K562 (cell line): Measurements from ENCODE around the gene STX12. TPM values are rescaled to one million over a fixed set of nuclear protein-coding genes. Genes with fewer than 3 reads are reported as not detected.

Experiments used
- ARID2 ChIP-seq: fragments of 450-650 bp; IDR thresholded peaks from 2 replicates; pipeline ENCODE4 v1.6.1; 2017; ENCODE audit warnings: antibody characterized with exemption, mild to moderate bottlenecking
- CTBP1 ChIP-seq: fragments of 450-650 bp; IDR thresholded peaks from 2 replicates; pipeline ENCODE4 v1.6.1; 2016; ENCODE audit warnings: borderline replicate concordance
- ERF ChIP-seq: fragments of 450-650 bp; formaldehyde crosslinking; IDR thresholded peaks from 2 replicates; pipeline ENCODE4 v1.4.0; 2020; ENCODE audit warnings: mild to moderate bottlenecking, mixed read lengths
- MYC ChIP-seq, 2 experiments: fragments of 250-450 bp in 1 of 2; sonication (Bioruptor Pico) in 1 of 2; IDR thresholded peaks; 2 replicates each; pipeline versions ENCODE4 v1.5.1 to v1.6.1; 2012 to 2021; ENCODE audit warnings: low read depth in 2 of 2, borderline replicate concordance in 1 of 2, improper control_type of control experiment in 1 of 2, low read length in 1 of 2, mild to moderate bottlenecking in 1 of 2, moderate library complexity in 1 of 2
- RBFOX2 ChIP-seq: fragments of 200-400 bp; formaldehyde crosslinking; IDR thresholded peaks from 2 replicates; pipeline ENCODE4 v1.6.1; 2017; ENCODE audit warnings: low read depth, mild to moderate bottlenecking, low read length, moderate library complexity
- RREB1 ChIP-seq: fragments of 250-450 bp; sonication (Bioruptor Pico); IDR thresholded peaks from 2 replicates; pipeline ENCODE4 v1.4.0; 2020
- SUPT5H ChIP-seq: fragments of 450-650 bp; IDR thresholded peaks from 2 replicates; pipeline ENCODE4 v1.6.1; 2016
- TEAD1 ChIP-seq, 2 experiments: fragments of 450-650 bp in 1 of 2; sonication (generic) in 1 of 2; formaldehyde crosslinking; IDR thresholded peaks; 2 replicates each; pipeline versions ENCODE4 v1.4.0 to v1.8.0; 2020 to 2022; ENCODE audit warnings: mild to moderate bottlenecking in 2 of 2, missing genetic modification reagents in 1 of 2
- ZNF143 ChIP-seq: sonication (generic); formaldehyde crosslinking; IDR thresholded peaks from 2 replicates; pipeline ENCODE4 v1.9.0; 2022; ENCODE audit warnings: mild to moderate bottlenecking, missing genetic modification reagents
- ZNF609 ChIP-seq: sonication (generic); formaldehyde crosslinking; IDR thresholded peaks from 2 replicates; pipeline ENCODE4 v1.8.1; 2023; ENCODE audit warnings: missing genetic modification reagents, mild to moderate bottlenecking, borderline replicate concordance
- polyA plus RNA-seq, 8 experiments: library from polyadenylated mRNA; depleted of rRNA in 4 of 8; stranded (reverse) in 5 of 8; unstranded in 3 of 8; fragments of >200 nt; fragmentation: Nextera tagmentation in 2 of 8; fragmentation: Illumina TruSeq in 1 of 8; extraction: Ambion mirVana in 2 of 8; extraction: Trizol in 1 of 8; gene quantifications; 2 replicates each; pipeline versions ENCODE4 v1.2.1 to v1.2.3, GENCODE V29; 2011 to 2014; ENCODE audit warnings: inconsistent platforms in 1 of 8, missing spikeins in 1 of 8
- total RNA-seq, 7 experiments: library from RNA; depleted of rRNA in 6 of 7; stranded (reverse); fragments of >200 nt in 6 of 7; fragmentation: Illumina TruSeq in 2 of 7; extraction: Trizol in 2 of 7; gene quantifications; 2 replicates each; pipeline versions ENCODE4 v1.2.1 to v1.2.3, GENCODE V29; 2011 to 2021; ENCODE audit warnings: low replicate concordance in 1 of 7

STX12 gene
- total and polyA plus RNA-seq, 9 of the 15 experiments (the other 6 are each of a cell fraction or from before 2014, with no cell fraction given), result 16.9 to 31.3 (median 25.7) TPM

GRCh38 chr1:27872059-27872801 lies 99.2 kb downstream of the STX12 start, which contains the start of gene THEMIS2 (continued):
- TF ChIP-seq ZNF609 (CRISPR knock-in tag) (peak; percentile 66; the same call in 1 of the 2 replicates), ARID2 (no peak), RBFOX2 (peak; percentile 80), SUPT5H (peak; percentile 60), TEAD1 (CRISPR knock-in tag; IDR thresholded peaks at IDR 0.05) (0 out of 4 replicates have a peak, but pooled peaks have one; percentile 22 to 55), ZNF143 (CRISPR knock-in tag) (0 out of 2 replicates have a peak, but pooled peaks have one; percentile 35), MYC (IDR thresholded peaks at IDR 0.05; ENCODE audit: low read depth, low read length) (0 out of 2 replicates have a peak, but pooled peaks have one; percentile 10), MYC (CRISPR knock-in tag; IDR thresholded peaks at IDR 0.05; ENCODE audit: borderline replicate concordance, low read depth) (no peak), CTBP1 (peak; percentile 6; the same call in 1 of the 2 replicates), RREB1 (CRISPR knock-in tag) (peak; percentile 75; the same call in 1 of the 2 replicates), ERF (CRISPR knock-in tag) (peak; percentile 77; the same call in 1 of the 2 replicates)
